DOHH2 (cell line): ENCODE data around the gene SLC6A16.
A peak's percentile ranks its signal among the peaks of the same experiment; 100 is the strongest.
"Not testable (repeated sequence)": the region's sequence is repeated elsewhere in the genome, so short reads cannot be mapped to it uniquely, and the experiment has no call there.

ENCODE experiments used
- H3F3A ChIP-seq: fragments of 200-600 bp; sonication (generic), shearing (Covaris generic); 2 replicates; pipeline ENCODE4 v1.6.0; 2016; ENCODE audit warnings: antibody characterized with exemption, mild to moderate bottlenecking; ENCODE audit not compliant: control insufficient read depth, insufficient read depth
- H3K27ac ChIP-seq: fragments of 200-600 bp; sonication (generic); 2 replicates; pipeline ENCODE4 v1.5.1; 2014; ENCODE audit warnings: low read depth, mild to moderate bottlenecking, low read length, moderate library complexity
- H3K27me3 ChIP-seq: fragments of 200-600 bp; sonication (generic); 2 replicates; pipeline ENCODE4 v1.6.1; 2014; ENCODE audit warnings: mild to moderate bottlenecking, low read length, mixed read lengths; ENCODE audit not compliant: control insufficient read depth
- H3K36me3 ChIP-seq: fragments of 200-600 bp; sonication (generic); 2 replicates; pipeline ENCODE4 v1.6.1; 2014; ENCODE audit warnings: mild to moderate bottlenecking, low read length, moderate library complexity, mixed read lengths; ENCODE audit not compliant: control insufficient read depth
- H3K4me1 ChIP-seq: fragments of 200-600 bp; sonication (generic); 2 replicates; pipeline ENCODE4 v1.6.1; 2014; ENCODE audit warnings: mild to moderate bottlenecking, low read length, mixed read lengths; ENCODE audit not compliant: control insufficient read depth
- H3K4me2 ChIP-seq: fragments of 200-600 bp; sonication (generic); 2 replicates; pipeline ENCODE4 v1.6.0; 2014; ENCODE audit warnings: mild to moderate bottlenecking, low read length, moderate library complexity
- H3K4me3 ChIP-seq: fragments of 200-600 bp; sonication (generic); 2 replicates; pipeline ENCODE4 v1.5.1; 2014; ENCODE audit warnings: mild to moderate bottlenecking, low read length, mixed read lengths
- H3K79me2 ChIP-seq: fragments of 200-600 bp; sonication (generic); 2 replicates; pipeline ENCODE4 v1.6.1; 2014; ENCODE audit warnings: mild to moderate bottlenecking, low read length, mixed read lengths; ENCODE audit not compliant: control insufficient read depth
- H3K9me2 ChIP-seq: fragments of 200-600 bp; sonication (generic); replicated peaks from 2 replicates; pipeline ENCODE4 v1.6.1; 2014; ENCODE audit warnings: mild to moderate bottlenecking, low read length, mixed read lengths; ENCODE audit not compliant: control insufficient read depth
- H3K9me3 ChIP-seq: fragments of 200-600 bp; sonication (generic); 2 replicates; pipeline ENCODE4 v1.6.1; 2014; ENCODE audit warnings: antibody characterized with exemption, low read length, mixed read lengths; ENCODE audit not compliant: control insufficient read depth, insufficient read depth
- H4K20me1 ChIP-seq: fragments of 200-600 bp; sonication (generic); 2 replicates; pipeline ENCODE4 v1.6.0; 2014; ENCODE audit warnings: low read depth, mild to moderate bottlenecking, antibody characterized with exemption, low read length, moderate library complexity; ENCODE audit not compliant: control insufficient read depth, insufficient read depth
- EZH2phosphoT487 ChIP-seq: fragments of 200-600 bp; sonication (generic); IDR thresholded peaks from 2 replicates; pipeline ENCODE4 v1.6.1; 2017; ENCODE audit warnings: borderline replicate concordance, mild to moderate bottlenecking, antibody characterized with exemption, low read length, moderate library complexity, mixed read lengths
- TF ChIP-seq, protein P1 (sequence below): fragments of 200-600 bp; sonication (generic); IDR thresholded peaks from one replicate; pipeline ENCODE4 v1.5.1; 2014; ENCODE audit warnings: antibody characterized with exemption, mild to moderate bottlenecking, low read depth, low read length; ENCODE audit not compliant: poor library complexity, severe bottlenecking

The SLC6A16 gene

DNA sequence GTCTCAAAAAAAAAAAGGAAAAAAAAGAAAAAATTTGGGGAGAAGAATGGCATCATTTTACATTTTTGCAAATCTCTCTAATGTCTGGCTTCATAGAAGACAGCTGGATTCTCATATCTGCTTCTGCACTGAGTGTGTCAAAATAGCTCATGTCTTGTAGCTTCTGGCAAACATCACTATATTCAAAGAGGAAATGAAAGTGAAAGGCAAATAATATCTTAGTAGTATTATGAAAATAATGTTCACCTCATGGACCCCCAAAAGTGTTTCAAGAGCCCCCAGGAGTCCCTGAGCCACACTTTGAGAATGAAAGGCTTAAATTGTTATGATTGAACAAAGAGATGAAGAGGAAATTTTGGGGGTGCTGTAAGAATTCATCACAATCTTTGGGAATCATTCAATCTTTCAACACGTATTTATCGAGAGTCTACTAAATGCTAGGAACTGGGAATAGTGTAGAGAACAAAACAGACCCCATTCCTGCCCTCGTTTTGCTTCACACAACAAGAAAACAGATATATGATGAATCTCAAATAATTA lies 1.2 kb upstream of the SLC6A16 start:
- peak overlapping the region; percentile 97 for H3K27ac ChIP-seq
- peaks cover 69% of the 10 kb centered on the region for H3K4me1 ChIP-seq
- peaks cover 59% of the 10 kb centered on the region for H3F3A ChIP-seq
- peak overlapping the region; percentile 99 for H3K4me2 ChIP-seq
- H3K27me3 ChIP-seq: no peaks in the 10 kb centered on the region
- peak overlapping the region; percentile 85 for H3K4me3 ChIP-seq
- no peaks in the 10 kb centered on the region for H3K9me2 ChIP-seq
- H3K79me2 ChIP-seq: peaks cover 39% of the 10 kb centered on the region
- no peaks in the 10 kb centered on the region for H4K20me1 ChIP-seq
- H3K36me3 ChIP-seq: peaks cover 47% of the 10 kb centered on the region
- H3K9me3 ChIP-seq: peaks cover 8% of the 10 kb centered on the region
- TF ChIP-seq EZH2phosphoT487: no peak
- TF ChIP-seq, protein P1, sequence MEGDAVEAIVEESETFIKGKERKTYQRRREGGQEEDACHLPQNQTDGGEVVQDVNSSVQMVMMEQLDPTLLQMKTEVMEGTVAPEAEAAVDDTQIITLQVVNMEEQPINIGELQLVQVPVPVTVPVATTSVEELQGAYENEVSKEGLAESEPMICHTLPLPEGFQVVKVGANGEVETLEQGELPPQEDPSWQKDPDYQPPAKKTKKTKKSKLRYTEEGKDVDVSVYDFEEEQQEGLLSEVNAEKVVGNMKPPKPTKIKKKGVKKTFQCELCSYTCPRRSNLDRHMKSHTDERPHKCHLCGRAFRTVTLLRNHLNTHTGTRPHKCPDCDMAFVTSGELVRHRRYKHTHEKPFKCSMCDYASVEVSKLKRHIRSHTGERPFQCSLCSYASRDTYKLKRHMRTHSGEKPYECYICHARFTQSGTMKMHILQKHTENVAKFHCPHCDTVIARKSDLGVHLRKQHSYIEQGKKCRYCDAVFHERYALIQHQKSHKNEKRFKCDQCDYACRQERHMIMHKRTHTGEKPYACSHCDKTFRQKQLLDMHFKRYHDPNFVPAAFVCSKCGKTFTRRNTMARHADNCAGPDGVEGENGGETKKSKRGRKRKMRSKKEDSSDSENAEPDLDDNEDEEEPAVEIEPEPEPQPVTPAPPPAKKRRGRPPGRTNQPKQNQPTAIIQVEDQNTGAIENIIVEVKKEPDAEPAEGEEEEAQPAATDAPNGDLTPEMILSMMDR: no peak

DNA sequence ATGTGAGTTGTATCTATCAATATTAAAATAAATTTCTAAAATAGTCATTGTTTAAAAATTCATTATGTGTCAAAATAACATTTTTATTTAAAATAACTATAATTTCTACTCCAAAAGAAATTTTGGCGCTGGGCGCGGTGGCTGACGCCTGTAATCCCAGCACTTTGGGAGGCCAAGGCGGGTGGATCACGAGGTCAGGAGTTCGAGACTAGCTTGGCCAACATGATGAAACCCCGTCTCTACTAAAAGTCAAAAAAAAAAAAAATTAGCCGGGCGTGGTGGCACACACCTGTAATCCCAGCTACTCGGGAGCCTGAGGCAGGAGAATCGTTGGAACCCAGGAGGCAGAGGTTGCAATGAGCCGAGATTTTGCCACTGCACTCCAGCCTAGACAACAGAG lies 765 bp upstream of the SLC6A16 start:
- peak overlapping the region; percentile 97 for H3K27ac ChIP-seq
- peaks cover 34% of the 10 kb centered on the region for H3K79me2 ChIP-seq
- not testable (repeated sequence) for H3K27me3 ChIP-seq, H3K9me2 ChIP-seq, H3K9me3 ChIP-seq, H4K20me1 ChIP-seq
- peaks cover 43% of the 10 kb centered on the region for H3K36me3 ChIP-seq
- peaks cover 64% of the 10 kb centered on the region for H3K4me1 ChIP-seq
- H3F3A ChIP-seq: peaks cover 56% of the 10 kb centered on the region
- peak overlapping the region; percentile 99 for H3K4me2 ChIP-seq
- H3K4me3 ChIP-seq: peak overlapping the region; percentile 85

DNA sequence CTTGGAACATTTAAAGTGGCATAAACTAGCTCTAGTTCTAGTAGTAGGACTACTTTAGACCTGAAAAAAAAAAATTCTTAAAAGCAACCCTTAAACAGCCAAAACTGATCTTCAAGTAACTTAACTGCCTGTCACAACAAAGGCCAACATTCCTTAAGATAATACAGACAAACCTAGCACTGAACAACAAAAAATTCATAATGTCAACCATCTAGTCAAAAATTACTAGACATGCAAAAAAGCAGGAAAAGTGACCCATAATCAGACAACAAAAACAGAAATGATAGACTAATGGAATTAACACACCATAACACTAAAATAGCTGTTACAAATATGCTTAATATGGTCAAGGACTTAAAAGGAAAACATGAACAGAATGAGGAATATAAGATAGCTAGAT lies 6.7 kb downstream of the SLC6A16 start:
- H3K4me3 ChIP-seq: no peak overlapping the region
- H3K27me3 ChIP-seq: no peaks in the 10 kb centered on the region
- H3K4me1 ChIP-seq: peaks cover 32% of the 10 kb centered on the region
- H4K20me1 ChIP-seq: no peaks in the 10 kb centered on the region
- TF ChIP-seq, protein P1: no peak
- TF ChIP-seq EZH2phosphoT487: no peak
- peaks cover 13% of the 10 kb centered on the region for H3K9me3 ChIP-seq
- H3K4me2 ChIP-seq: no peak overlapping the region
- peaks cover 23% of the 10 kb centered on the region for H3K36me3 ChIP-seq
- peaks cover 20% of the 10 kb centered on the region for H3F3A ChIP-seq
- H3K9me2 ChIP-seq: no peaks in the 10 kb centered on the region
- H3K79me2 ChIP-seq: peaks cover 19% of the 10 kb centered on the region
- H3K27ac ChIP-seq: no peak overlapping the region

DNA sequence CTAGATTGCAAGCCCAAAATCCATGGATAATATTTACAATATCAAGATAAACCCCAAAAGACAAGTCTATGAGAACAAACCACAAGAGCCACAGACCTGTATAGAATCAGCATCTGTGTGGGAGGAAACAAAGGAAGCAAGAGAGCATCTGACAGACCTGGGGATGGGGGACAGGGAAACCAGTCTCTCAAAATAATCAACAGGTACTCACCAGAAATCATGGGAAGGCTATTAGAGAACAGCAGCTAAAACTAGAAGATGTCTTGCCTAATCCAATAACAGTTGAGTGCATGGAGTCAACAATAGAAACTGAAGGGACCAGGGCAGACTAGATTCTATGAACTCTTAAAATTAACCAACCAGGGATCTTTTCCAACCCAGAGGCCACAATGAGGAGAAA lies 8.7 kb downstream of the SLC6A16 start:
- Histone ChIP-seq H3F3A (peaks cover 15% of the 10 kb centered on the region), H3K4me2 (peak overlapping the region; percentile 59), H3K79me2 (peaks cover 17% of the 10 kb centered on the region), H3K9me3 (peaks cover 10% of the 10 kb centered on the region; the same call in 1 of the 2 replicates), H4K20me1 (no peaks in the 10 kb centered on the region), H3K4me3 (peak overlapping the region; percentile 11), H3K4me1 (peaks cover 48% of the 10 kb centered on the region), H3K36me3 (peaks cover 9% of the 10 kb centered on the region), H3K27me3 (no peaks in the 10 kb centered on the region), H3K9me2 (no peaks in the 10 kb centered on the region), H3K27ac (peak overlapping the region; percentile 36)
- TF ChIP-seq, protein P1: no peak
- no peak for TF ChIP-seq EZH2phosphoT487
